ENCODE measurements around the gene CYBA.

CYBA gene

GRCh38 chr16:88631384-88631783 lies 19.5 kb downstream of the CYBA start:
- no peaks in the 10 kb centered on the region for H3K4me1 ChIP-seq
- H3K4me3 ChIP-seq: no peak overlapping the region
- H3K27me3 ChIP-seq (ENCODE audit: low read depth): no peaks in the 10 kb centered on the region
- DNase-seq (ENCODE audit: low spot score in 2 of 2): no peak
- H3K9me3 ChIP-seq: no peaks in the 10 kb centered on the region
- peaks cover 44% of the 10 kb centered on the region for H3K36me3 ChIP-seq (replicated peaks)
- in situ Hi-C loops (cut with MboI; ENCODE audit: low sequenced_read_pairs): no loop called here

- DNase-seq (ENCODE audit: low spot score in 2 of 2): no peak
- no peak overlapping the region for H3K4me3 ChIP-seq
- H3K9me3 ChIP-seq: no peaks in the 10 kb centered on the region
- no peaks in the 10 kb centered on the region for H3K4me1 ChIP-seq
- in situ Hi-C loops (cut with MboI; ENCODE audit: low sequenced_read_pairs): no loop called here
- peaks cover 44% of the 10 kb centered on the region for H3K36me3 ChIP-seq (replicated peaks)
- H3K27me3 ChIP-seq (ENCODE audit: low read depth): no peaks in the 10 kb centered on the region
Observed at GRCh38 chr16:88630941-88631340, 19.9 kb downstream of the CYBA start.

GRCh38 chr16:88630433-88630832 lies 20.4 kb downstream of the CYBA start:
- Histone ChIP-seq H3K27me3 (ENCODE audit: low read depth) (no peaks in the 10 kb centered on the region), H3K4me1 (no peaks in the 10 kb centered on the region), H3K36me3 (replicated peaks) (peaks cover 45% of the 10 kb centered on the region), H3K4me3 (no peak overlapping the region), H3K9me3 (no peaks in the 10 kb centered on the region)
- in situ Hi-C loops (cut with MboI; ENCODE audit: low sequenced_read_pairs): no loop called here
- no peak for DNase-seq (ENCODE audit: low spot score in 2 of 2)

GRCh38 chr16:88629835-88630234 lies 21.0 kb downstream of the CYBA start:
- no peak for DNase-seq (ENCODE audit: low spot score in 2 of 2)
- Histone ChIP-seq H3K27me3 (ENCODE audit: low read depth) (no peaks in the 10 kb centered on the region), H3K4me1 (no peaks in the 10 kb centered on the region), H3K4me3 (no peak overlapping the region), H3K9me3 (no peaks in the 10 kb centered on the region), H3K36me3 (replicated peaks) (peaks cover 51% of the 10 kb centered on the region)
- in situ Hi-C loops (cut with MboI; ENCODE audit: low sequenced_read_pairs): no loop called here

- H3K36me3 ChIP-seq (replicated peaks): peaks cover 64% of the 10 kb centered on the region
- H3K9me3 ChIP-seq: no peaks in the 10 kb centered on the region
- in situ Hi-C loops (cut with MboI; ENCODE audit: low sequenced_read_pairs): no loop called here
- DNase-seq (ENCODE audit: low spot score in 2 of 2): peak in 1 of 2 experiments; percentile 67
- H3K4me3 ChIP-seq: no peak overlapping the region
- H3K27me3 ChIP-seq (ENCODE audit: low read depth): no peaks in the 10 kb centered on the region
- H3K4me1 ChIP-seq: no peaks in the 10 kb centered on the region
Observed at GRCh38 chr16:88628512-88628974, 22.3 kb downstream of the CYBA start.

- Histone ChIP-seq H3K27me3 (ENCODE audit: low read depth) (no peaks in the 10 kb centered on the region), H3K4me3 (no peak overlapping the region), H3K4me1 (no peaks in the 10 kb centered on the region), H3K36me3 (replicated peaks) (peaks cover 72% of the 10 kb centered on the region), H3K9me3 (no peaks in the 10 kb centered on the region)
- no peak for DNase-seq (ENCODE audit: low spot score in 2 of 2)
- in situ Hi-C loops (cut with MboI; ENCODE audit: low sequenced_read_pairs): no loop called here
Observed at GRCh38 chr16:88627531-88628411, 23.1 kb downstream of the CYBA start.

GRCh38 chr16:88626646-88627045 lies 24.2 kb downstream of the CYBA start:
- Histone ChIP-seq H3K27me3 (ENCODE audit: low read depth) (no peaks in the 10 kb centered on the region), H3K9me3 (no peaks in the 10 kb centered on the region), H3K36me3 (replicated peaks) (peaks cover 78% of the 10 kb centered on the region), H3K4me3 (no peak overlapping the region), H3K4me1 (no peaks in the 10 kb centered on the region)
- DNase-seq (ENCODE audit: low spot score in 2 of 2): no peak
- in situ Hi-C loops (cut with MboI; ENCODE audit: low sequenced_read_pairs): no loop called here

GRCh38 chr16:88624977-88625576 lies 25.8 kb downstream of the CYBA start:
- no peak for DNase-seq (ENCODE audit: low spot score in 2 of 2)
- Histone ChIP-seq H3K36me3 (replicated peaks) (peaks cover 69% of the 10 kb centered on the region), H3K4me3 (no peak overlapping the region), H3K4me1 (no peaks in the 10 kb centered on the region), H3K9me3 (no peaks in the 10 kb centered on the region), H3K27me3 (ENCODE audit: low read depth) (no peaks in the 10 kb centered on the region)
- in situ Hi-C loops (cut with MboI; ENCODE audit: low sequenced_read_pairs): no loop called here

GRCh38 chr16:88624481-88624880 lies 26.4 kb downstream of the CYBA start:
- no peak for DNase-seq (ENCODE audit: low spot score in 2 of 2)
- no peaks in the 10 kb centered on the region for H3K27me3 ChIP-seq (ENCODE audit: low read depth)
- no peaks in the 10 kb centered on the region for H3K4me1 ChIP-seq
- H3K9me3 ChIP-seq: no peaks in the 10 kb centered on the region
- no peak overlapping the region for H3K4me3 ChIP-seq
- peaks cover 67% of the 10 kb centered on the region for H3K36me3 ChIP-seq (replicated peaks)
- in situ Hi-C loops (cut with MboI; ENCODE audit: low sequenced_read_pairs): no loop called here

- no peaks in the 10 kb centered on the region for H3K4me1 ChIP-seq
- in situ Hi-C loops (cut with MboI; ENCODE audit: low sequenced_read_pairs): no loop called here
Observed at GRCh38 chr16:88623858-88624257, 27.0 kb downstream of the CYBA start.

GRCh38 chr16:88622866-88623265 lies 28.0 kb downstream of the CYBA start:
- no peak for DNase-seq (ENCODE audit: low spot score in 2 of 2)
- Histone ChIP-seq H3K4me3 (no peak overlapping the region), H3K36me3 (replicated peaks) (peaks cover 56% of the 10 kb centered on the region), H3K4me1 (no peaks in the 10 kb centered on the region), H3K9me3 (no peaks in the 10 kb centered on the region), H3K27me3 (ENCODE audit: low read depth) (no peaks in the 10 kb centered on the region)
- in situ Hi-C loops (cut with MboI; ENCODE audit: low sequenced_read_pairs): no loop called here

More at GRCh38 chr16:88623858-88624257, 27.0 kb downstream of the CYBA start:
- Histone ChIP-seq H3K27me3 (ENCODE audit: low read depth) (no peaks in the 10 kb centered on the region), H3K9me3 (no peaks in the 10 kb centered on the region), H3K36me3 (replicated peaks) (peaks cover 62% of the 10 kb centered on the region), H3K4me3 (no peak overlapping the region)
- DNase-seq (ENCODE audit: low spot score in 2 of 2): no peak

GRCh38 chr16:88622125-88622524 lies 28.7 kb downstream of the CYBA start:
- peaks cover 51% of the 10 kb centered on the region for H3K36me3 ChIP-seq (replicated peaks)
- no peaks in the 10 kb centered on the region for H3K9me3 ChIP-seq
- in situ Hi-C loops (cut with MboI; ENCODE audit: low sequenced_read_pairs): no loop called here
- no peaks in the 10 kb centered on the region for H3K4me1 ChIP-seq
- H3K27me3 ChIP-seq (ENCODE audit: low read depth): no peaks in the 10 kb centered on the region
- no peak for DNase-seq (ENCODE audit: low spot score in 2 of 2)
- H3K4me3 ChIP-seq: no peak overlapping the region

GRCh38 chr16:88619859-88620815 lies 30.7 kb downstream of the CYBA start:
- DNase-seq (ENCODE audit: low spot score in 2 of 2): no peak
- Histone ChIP-seq H3K4me3 (no peak overlapping the region), H3K27me3 (ENCODE audit: low read depth) (no peaks in the 10 kb centered on the region), H3K4me1 (no peaks in the 10 kb centered on the region), H3K9me3 (no peaks in the 10 kb centered on the region), H3K36me3 (replicated peaks) (peaks cover 48% of the 10 kb centered on the region)
- in situ Hi-C loops (cut with MboI; ENCODE audit: low sequenced_read_pairs): no loop called here
